Measurements from ENCODE around the gene OR2M2.

The OR2M2 gene

GRCh38 chr1:248183996-248184395 lies 9.4 kb downstream of the OR2M2 start:
- H3K4me1 ChIP-seq (ENCODE audit: control insufficient read depth, insufficient read depth, low read length), result no peaks in the 10 kb centered on the region
- H3K36me3 ChIP-seq (ENCODE audit: control insufficient read depth, insufficient read depth, low read length), result no peaks in the 10 kb centered on the region
- H3K9me3 ChIP-seq (ENCODE audit: control insufficient read depth, insufficient read depth, low read length), result peaks cover 87% of the 10 kb centered on the region
- H3K27ac ChIP-seq (ENCODE audit: low read depth, low read length), result no peak overlapping the region
- H3K9ac ChIP-seq (ENCODE audit: low read depth, low read length), result no peak overlapping the region
- no peak overlapping the region for H3K4me3 ChIP-seq (ENCODE audit: low read depth, low read length)
- H3K27me3 ChIP-seq (ENCODE audit: control insufficient read depth, insufficient read depth, low read length), result no peaks in the 10 kb centered on the region

- Histone ChIP-seq H3K36me3 (ENCODE audit: control insufficient read depth, insufficient read depth, low read length) (no peaks in the 10 kb centered on the region), H3K9ac (ENCODE audit: low read depth, low read length) (no peak overlapping the region), H3K27me3 (ENCODE audit: control insufficient read depth, insufficient read depth, low read length) (no peaks in the 10 kb centered on the region), H3K27ac (ENCODE audit: low read depth, low read length) (no peak overlapping the region), H3K4me3 (ENCODE audit: low read depth, low read length) (no peak overlapping the region), H3K9me3 (ENCODE audit: control insufficient read depth, insufficient read depth, low read length) (peaks cover 84% of the 10 kb centered on the region), H3K4me1 (ENCODE audit: control insufficient read depth, insufficient read depth, low read length) (no peaks in the 10 kb centered on the region)
These were observed 12.7 kb downstream of the OR2M2 start for GRCh38 chr1:248187363-248187762.

- no peaks in the 10 kb centered on the region for H3K36me3 ChIP-seq (ENCODE audit: control insufficient read depth, insufficient read depth, low read length)
- H3K27me3 ChIP-seq (ENCODE audit: control insufficient read depth, insufficient read depth, low read length), result no peaks in the 10 kb centered on the region
- H3K9ac ChIP-seq (ENCODE audit: low read depth, low read length), result no peak overlapping the region
- no peaks in the 10 kb centered on the region for H3K4me1 ChIP-seq (ENCODE audit: control insufficient read depth, insufficient read depth, low read length)
- no peak overlapping the region for H3K27ac ChIP-seq (ENCODE audit: low read depth, low read length)
- H3K4me3 ChIP-seq (ENCODE audit: low read depth, low read length), result no peak overlapping the region
- H3K9me3 ChIP-seq (ENCODE audit: control insufficient read depth, insufficient read depth, low read length), result peaks cover 84% of the 10 kb centered on the region
These were observed 14.4 kb downstream of the OR2M2 start for GRCh38 chr1:248189026-248189425.

GRCh38 chr1:248194117-248194516 lies 19.5 kb downstream of the OR2M2 start:
- Histone ChIP-seq H3K4me3 (ENCODE audit: low read depth, low read length) (no peak overlapping the region), H3K9ac (ENCODE audit: low read depth, low read length) (no peak overlapping the region), H3K4me1 (ENCODE audit: control insufficient read depth, insufficient read depth, low read length) (no peaks in the 10 kb centered on the region), H3K36me3 (ENCODE audit: control insufficient read depth, insufficient read depth, low read length) (no peaks in the 10 kb centered on the region), H3K9me3 (ENCODE audit: control insufficient read depth, insufficient read depth, low read length) (peaks cover 85% of the 10 kb centered on the region), H3K27ac (ENCODE audit: low read depth, low read length) (no peak overlapping the region), H3K27me3 (ENCODE audit: control insufficient read depth, insufficient read depth, low read length) (no peaks in the 10 kb centered on the region)

GRCh38 chr1:248196965-248197364 lies 22.3 kb downstream of the OR2M2 start, which contains the start of gene OR2M3:
Gene OR2M3 (plus strand): TSS chr1:248197265. CDS start chr1:248203068, 5,803 bp downstream.
- no peaks in the 10 kb centered on the region for H3K27me3 ChIP-seq (ENCODE audit: control insufficient read depth, insufficient read depth, low read length)
- H3K4me1 ChIP-seq (ENCODE audit: control insufficient read depth, insufficient read depth, low read length), result no peaks in the 10 kb centered on the region
- no peak within 1 kb of the TSS for H3K9ac ChIP-seq (ENCODE audit: low read depth, low read length)
- no peak within 1 kb of the TSS for H3K4me3 ChIP-seq (ENCODE audit: low read depth, low read length)
- H3K27ac ChIP-seq (ENCODE audit: low read depth, low read length), result no peak within 1 kb of the TSS
- peaks cover 87% of the 10 kb centered on the region for H3K9me3 ChIP-seq (ENCODE audit: control insufficient read depth, insufficient read depth, low read length)
- H3K36me3 ChIP-seq (ENCODE audit: control insufficient read depth, insufficient read depth, low read length), result no peaks in the 10 kb centered on the region

- no peaks in the 10 kb centered on the region for H3K27me3 ChIP-seq (ENCODE audit: control insufficient read depth, insufficient read depth, low read length)
- no peaks in the 10 kb centered on the region for H3K36me3 ChIP-seq (ENCODE audit: control insufficient read depth, insufficient read depth, low read length)
- peaks cover 70% of the 10 kb centered on the region for H3K9me3 ChIP-seq (ENCODE audit: control insufficient read depth, insufficient read depth, low read length)
- no peak overlapping the region for H3K9ac ChIP-seq (ENCODE audit: low read depth, low read length)
- no peak overlapping the region for H3K4me3 ChIP-seq (ENCODE audit: low read depth, low read length)
- no peak overlapping the region for H3K27ac ChIP-seq (ENCODE audit: low read depth, low read length)
- no peaks in the 10 kb centered on the region for H3K4me1 ChIP-seq (ENCODE audit: control insufficient read depth, insufficient read depth, low read length)
These were observed 41.3 kb downstream of the OR2M2 start for GRCh38 chr1:248215880-248216279.

- no peak overlapping the region for H3K27ac ChIP-seq (ENCODE audit: low read depth, low read length)
- H3K27me3 ChIP-seq (ENCODE audit: control insufficient read depth, insufficient read depth, low read length), result no peaks in the 10 kb centered on the region
- no peaks in the 10 kb centered on the region for H3K4me1 ChIP-seq (ENCODE audit: control insufficient read depth, insufficient read depth, low read length)
- H3K4me3 ChIP-seq (ENCODE audit: low read depth, low read length), result no peak overlapping the region; the same call in 1 of the 2 replicates
- H3K9ac ChIP-seq (ENCODE audit: low read depth, low read length), result no peak overlapping the region
- H3K36me3 ChIP-seq (ENCODE audit: control insufficient read depth, insufficient read depth, low read length), result no peaks in the 10 kb centered on the region
- peaks cover 88% of the 10 kb centered on the region for H3K9me3 ChIP-seq (ENCODE audit: control insufficient read depth, insufficient read depth, low read length)
These were observed 50.9 kb downstream of the OR2M2 start for GRCh38 chr1:248225537-248225936.

GRCh38 chr1:248229360-248229908 lies 54.8 kb downstream of the OR2M2 start:
- no peaks in the 10 kb centered on the region for H3K4me1 ChIP-seq (ENCODE audit: control insufficient read depth, insufficient read depth, low read length)
- no peaks in the 10 kb centered on the region for H3K36me3 ChIP-seq (ENCODE audit: control insufficient read depth, insufficient read depth, low read length)
- H3K9ac ChIP-seq (ENCODE audit: low read depth, low read length), result no peak overlapping the region
- H3K27me3 ChIP-seq (ENCODE audit: control insufficient read depth, insufficient read depth, low read length), result no peaks in the 10 kb centered on the region
- peaks cover 97% of the 10 kb centered on the region for H3K9me3 ChIP-seq (ENCODE audit: control insufficient read depth, insufficient read depth, low read length)
- no peak overlapping the region for H3K27ac ChIP-seq (ENCODE audit: low read depth, low read length)
- H3K4me3 ChIP-seq (ENCODE audit: low read depth, low read length), result no peak overlapping the region

Measured in HUES48 (cell line).